ENCODE data around the gene USP17L27. TPM values are rescaled to one million over a fixed set of nuclear protein-coding genes. Genes with fewer than 3 reads are reported as not detected.
"Not testable (repeated sequence)": the region's sequence is repeated elsewhere in the genome, so short reads cannot be mapped to it uniquely, and the experiment has no call there.

The USP17L27 gene, protein sequence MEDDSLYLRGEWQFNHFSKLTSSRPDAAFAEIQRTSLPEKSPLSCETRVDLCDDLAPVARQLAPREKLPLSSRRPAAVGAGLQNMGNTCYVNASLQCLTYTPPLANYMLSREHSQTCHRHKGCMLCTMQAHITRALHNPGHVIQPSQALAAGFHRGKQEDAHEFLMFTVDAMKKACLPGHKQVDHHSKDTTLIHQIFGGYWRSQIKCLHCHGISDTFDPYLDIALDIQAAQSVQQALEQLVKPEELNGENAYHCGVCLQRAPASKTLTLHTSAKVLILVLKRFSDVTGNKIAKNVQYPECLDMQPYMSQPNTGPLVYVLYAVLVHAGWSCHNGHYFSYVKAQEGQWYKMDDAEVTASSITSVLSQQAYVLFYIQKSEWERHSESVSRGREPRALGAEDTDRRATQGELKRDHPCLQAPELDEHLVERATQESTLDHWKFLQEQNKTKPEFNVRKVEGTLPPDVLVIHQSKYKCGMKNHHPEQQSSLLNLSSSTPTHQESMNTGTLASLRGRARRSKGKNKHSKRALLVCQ
- not detected for total RNA-seq (2021; ENCODE audit: unreplicated experiment)
- polyA plus RNA-seq (2012; ENCODE audit: insufficient read length), result not detected
- Bru-seq, nascent RNA, result not detected
- BruChase-seq, experiment 1, labeled RNA remaining after a 2-hour chase, result not detected
- not detected for BruChase-seq, experiment 2, labeled RNA remaining after a 6-hour chase
- long read RNA-seq, result 0 reads

GRCh38 chr4:9343848-9344247 is at the start of gene USP17L27:
TSS of gene USP17L27 (plus strand) at chr4:9344148. CDS start at chr4:9344148, 0 bp downstream.
- DNase-seq (ENCODE audit: low read depth, low spot score); in situ Hi-C loops (cut with HindIII; ENCODE audit: low pct_unique_long_range_greater_than_20kb, low sequenced_read_pairs); BruUV-seq (replicated peaks): not testable (repeated sequence)

GRCh38 chr4:9324191-9324590 is 19.8 kb upstream of the USP17L27 start:
- CTCF ChIA-PET; POLR2A ChIA-PET; H3K9me3 ChIP-seq (ENCODE audit: control insufficient read depth, insufficient read depth, low read depth, low read length); in situ Hi-C loops (cut with HindIII; ENCODE audit: low pct_unique_long_range_greater_than_20kb, low sequenced_read_pairs); H3K27me3 ChIP-seq (ENCODE audit: control insufficient read depth, insufficient read depth, low read length); intact Hi-C loops (cut with micrococcal nuclease; ENCODE audit: unreplicated experiment); ATAC-seq; BruUV-seq (replicated peaks); H3K27ac ChIP-seq (ENCODE audit: low read length); H3K4me3 ChIP-seq (ENCODE audit: low read depth in 2 of 2, low read length in 2 of 2); H3K4me1 ChIP-seq (ENCODE audit: control insufficient read depth, insufficient read depth, low read length); DNase-seq (ENCODE audit: low read depth, low spot score); H3K36me3 ChIP-seq (ENCODE audit: control insufficient read depth, insufficient read depth, low read length): not testable (repeated sequence)

More at GRCh38 chr4:9343848-9344247, at the start of gene USP17L27:
- H3K27me3 ChIP-seq (ENCODE audit: control insufficient read depth, insufficient read depth, low read length); H3K36me3 ChIP-seq (ENCODE audit: control insufficient read depth, insufficient read depth, low read length); H3K27ac ChIP-seq (ENCODE audit: low read length); H3K9me3 ChIP-seq (ENCODE audit: control insufficient read depth, insufficient read depth, low read depth, low read length); H3K4me1 ChIP-seq (ENCODE audit: control insufficient read depth, insufficient read depth, low read length); intact Hi-C loops (cut with micrococcal nuclease; ENCODE audit: unreplicated experiment); CTCF ChIA-PET; POLR2A ChIA-PET; H3K4me3 ChIP-seq (ENCODE audit: low read depth in 2 of 2, low read length in 2 of 2); ATAC-seq: not testable (repeated sequence)

GRCh38 chr4:9324865-9325264 is 19.1 kb upstream of the USP17L27 start, which contains the start of gene USP17L24:
TSS of gene USP17L24 (plus strand) at chr4:9325165. CDS start at chr4:9325165, 0 bp downstream.
- DNase-seq (ENCODE audit: low read depth, low spot score); POLR2A ChIA-PET; H3K9me3 ChIP-seq (ENCODE audit: control insufficient read depth, insufficient read depth, low read depth, low read length); BruUV-seq (replicated peaks); H3K4me3 ChIP-seq (ENCODE audit: low read depth in 2 of 2, low read length in 2 of 2); H3K36me3 ChIP-seq (ENCODE audit: control insufficient read depth, insufficient read depth, low read length); intact Hi-C loops (cut with micrococcal nuclease; ENCODE audit: unreplicated experiment); H3K27me3 ChIP-seq (ENCODE audit: control insufficient read depth, insufficient read depth, low read length); ATAC-seq; CTCF ChIA-PET; H3K27ac ChIP-seq (ENCODE audit: low read length); in situ Hi-C loops (cut with HindIII; ENCODE audit: low pct_unique_long_range_greater_than_20kb, low sequenced_read_pairs); H3K4me1 ChIP-seq (ENCODE audit: control insufficient read depth, insufficient read depth, low read length): not testable (repeated sequence)

DNA sequence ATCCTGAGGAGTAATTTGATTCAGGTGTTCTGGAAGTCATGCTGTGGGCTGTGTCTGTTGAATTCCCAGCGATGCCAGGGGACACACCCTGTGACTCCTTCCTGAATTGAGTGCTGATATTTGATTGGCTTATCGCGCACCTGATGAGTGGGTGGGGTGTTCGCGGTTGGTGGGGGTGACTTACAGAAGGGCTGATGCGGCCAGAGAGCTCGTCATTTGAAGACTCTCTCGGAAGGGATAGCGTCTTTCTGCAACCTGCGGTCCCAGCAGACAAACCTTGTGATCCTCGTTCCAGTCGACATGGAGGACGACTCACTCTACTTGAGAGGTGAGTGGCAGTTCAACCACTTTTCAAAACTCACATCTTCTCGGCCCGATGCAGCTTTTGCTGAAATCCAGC is 14.3 kb upstream of the USP17L27 start, which contains the start of gene USP17L25:
Gene USP17L25 (plus strand): TSS at position 301 of the 400 bp plus-strand sequence. CDS start 0 bp downstream, at position 301.
- H3K4me1 ChIP-seq (ENCODE audit: control insufficient read depth, insufficient read depth, low read length); H3K27ac ChIP-seq (ENCODE audit: low read length); POLR2A ChIA-PET; intact Hi-C loops (cut with micrococcal nuclease; ENCODE audit: unreplicated experiment); DNase-seq (ENCODE audit: low read depth, low spot score); H3K27me3 ChIP-seq (ENCODE audit: control insufficient read depth, insufficient read depth, low read length); ATAC-seq; BruUV-seq (replicated peaks); H3K4me3 ChIP-seq (ENCODE audit: low read depth in 2 of 2, low read length in 2 of 2); H3K36me3 ChIP-seq (ENCODE audit: control insufficient read depth, insufficient read depth, low read length); CTCF ChIA-PET; in situ Hi-C loops (cut with HindIII; ENCODE audit: low pct_unique_long_range_greater_than_20kb, low sequenced_read_pairs); H3K9me3 ChIP-seq (ENCODE audit: control insufficient read depth, insufficient read depth, low read depth, low read length): not testable (repeated sequence)

- POLR2A ChIA-PET; H3K4me1 ChIP-seq (ENCODE audit: control insufficient read depth, insufficient read depth, low read length); ATAC-seq; BruUV-seq (replicated peaks); H3K4me3 ChIP-seq (ENCODE audit: low read depth in 2 of 2, low read length in 2 of 2); H3K27me3 ChIP-seq (ENCODE audit: control insufficient read depth, insufficient read depth, low read length); intact Hi-C loops (cut with micrococcal nuclease; ENCODE audit: unreplicated experiment); CTCF ChIA-PET; H3K27ac ChIP-seq (ENCODE audit: low read length); H3K9me3 ChIP-seq (ENCODE audit: control insufficient read depth, insufficient read depth, low read depth, low read length); DNase-seq (ENCODE audit: low read depth, low spot score); in situ Hi-C loops (cut with HindIII; ENCODE audit: low pct_unique_long_range_greater_than_20kb, low sequenced_read_pairs); H3K36me3 ChIP-seq (ENCODE audit: control insufficient read depth, insufficient read depth, low read length): not testable (repeated sequence)
Measured at GRCh38 chr4:9334358-9334757, 9.6 kb upstream of the USP17L27 start, which contains the start of gene USP17L26. TSS of gene USP17L26 (plus strand) at chr4:9334658. CDS start at chr4:9334658, 0 bp downstream.

DNA sequence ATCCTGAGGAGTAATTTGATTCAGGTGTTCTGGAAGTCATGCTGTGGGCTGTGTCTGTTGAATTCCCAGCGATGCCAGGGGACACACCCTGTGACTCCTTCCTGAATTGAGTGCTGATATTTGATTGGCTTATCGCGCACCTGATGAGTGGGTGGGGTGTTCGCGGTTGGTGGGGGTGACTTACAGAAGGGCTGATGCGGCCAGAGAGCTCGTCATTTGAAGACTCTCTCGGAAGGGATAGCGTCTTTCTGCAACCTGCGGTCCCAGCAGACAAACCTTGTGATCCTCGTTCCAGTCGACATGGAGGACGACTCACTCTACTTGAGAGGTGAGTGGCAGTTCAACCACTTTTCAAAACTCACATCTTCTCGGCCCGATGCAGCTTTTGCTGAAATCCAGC is 4.8 kb upstream of the USP17L27 start, which contains the start of gene USP17L5:
Gene USP17L5 (plus strand): TSS at position 301 of the 400 bp plus-strand sequence. CDS start 0 bp downstream, at position 301.
- H3K4me3 ChIP-seq (ENCODE audit: low read depth in 2 of 2, low read length in 2 of 2); H3K4me1 ChIP-seq (ENCODE audit: control insufficient read depth, insufficient read depth, low read length); CTCF ChIA-PET; in situ Hi-C loops (cut with HindIII; ENCODE audit: low pct_unique_long_range_greater_than_20kb, low sequenced_read_pairs); H3K36me3 ChIP-seq (ENCODE audit: control insufficient read depth, insufficient read depth, low read length); BruUV-seq (replicated peaks); intact Hi-C loops (cut with micrococcal nuclease; ENCODE audit: unreplicated experiment); ATAC-seq; H3K27me3 ChIP-seq (ENCODE audit: control insufficient read depth, insufficient read depth, low read length); DNase-seq (ENCODE audit: low read depth, low spot score); H3K9me3 ChIP-seq (ENCODE audit: control insufficient read depth, insufficient read depth, low read depth, low read length); H3K27ac ChIP-seq (ENCODE audit: low read length); POLR2A ChIA-PET: not testable (repeated sequence)

GRCh38 chr4:9348593-9348992 is 4.6 kb downstream of the USP17L27 start, which contains the start of gene USP17L28:
TSS of gene USP17L28 (plus strand) at chr4:9348893. CDS start at chr4:9348893, 0 bp downstream.
- POLR2A ChIA-PET; H3K4me1 ChIP-seq (ENCODE audit: control insufficient read depth, insufficient read depth, low read length); H3K4me3 ChIP-seq (ENCODE audit: low read depth in 2 of 2, low read length in 2 of 2); H3K27me3 ChIP-seq (ENCODE audit: control insufficient read depth, insufficient read depth, low read length); intact Hi-C loops (cut with micrococcal nuclease; ENCODE audit: unreplicated experiment); BruUV-seq (replicated peaks); H3K27ac ChIP-seq (ENCODE audit: low read length); DNase-seq (ENCODE audit: low read depth, low spot score); H3K36me3 ChIP-seq (ENCODE audit: control insufficient read depth, insufficient read depth, low read length); ATAC-seq; in situ Hi-C loops (cut with HindIII; ENCODE audit: low pct_unique_long_range_greater_than_20kb, low sequenced_read_pairs); H3K9me3 ChIP-seq (ENCODE audit: control insufficient read depth, insufficient read depth, low read depth, low read length); CTCF ChIA-PET: not testable (repeated sequence)
